K562 (cell line): ENCODE measurements around the gene CD38. TPM values are rescaled to one million over a fixed set of nuclear protein-coding genes. Genes with fewer than 3 reads are reported as not detected.

Source experiments
- CHD7 ChIP-seq: fragments of 200-600 bp; sonication (generic); IDR thresholded peaks from one replicate; pipeline ENCODE4 v1.6.1; 2012; ENCODE audit warnings: mild to moderate bottlenecking, low read depth, low read length, inconsistent platforms
- E2F3 ChIP-seq: fragments of 250-450 bp; sonication (Bioruptor Pico); IDR thresholded peaks from 2 replicates; pipeline ENCODE4 v1.4.0; 2020; ENCODE audit warnings: mild to moderate bottlenecking
- MAX ChIP-seq: sonication (generic); formaldehyde crosslinking; IDR thresholded peaks from 2 replicates; pipeline ENCODE4 v1.9.0; 2022; ENCODE audit warnings: mild to moderate bottlenecking, missing genetic modification reagents
- NFE2 ChIP-seq: IDR thresholded peaks from 2 replicates; pipeline ENCODE4 v1.6.1; 2014; ENCODE audit warnings: antibody characterized with exemption, low read depth
- ZNF740 ChIP-seq, 3 experiments: fragments of 200-800 bp in 1 of 3; sonication (Bioruptor generic) in 1 of 3; sonication (generic) in 1 of 3; formaldehyde crosslinking in 1 of 3; IDR thresholded peaks; 2 replicates each; pipeline versions ENCODE4 v1.6.1 to v1.8.0; 2016 to 2022; ENCODE audit warnings: mild to moderate bottlenecking in 2 of 3, missing compliant biosample characterization in 2 of 3, missing genetic modification characterization in 2 of 3, missing genetic modification reagents in 1 of 3
- polyA plus RNA-seq, 8 experiments: library from polyadenylated mRNA; depleted of rRNA in 4 of 8; stranded (reverse) in 5 of 8; unstranded in 3 of 8; fragments of >200 nt; fragmentation: Nextera tagmentation in 2 of 8; fragmentation: Illumina TruSeq in 1 of 8; extraction: Ambion mirVana in 2 of 8; extraction: Trizol in 1 of 8; gene quantifications; 2 replicates each; pipeline versions ENCODE4 v1.2.1 to v1.2.3, GENCODE V29; 2011 to 2014; ENCODE audit warnings: inconsistent platforms in 1 of 8, missing spikeins in 1 of 8
- total RNA-seq, 7 experiments: library from RNA; depleted of rRNA in 6 of 7; stranded (reverse); fragments of >200 nt in 6 of 7; fragmentation: Illumina TruSeq in 2 of 7; extraction: Trizol in 2 of 7; gene quantifications; 2 replicates each; pipeline versions ENCODE4 v1.2.1 to v1.2.3, GENCODE V29; 2011 to 2021; ENCODE audit warnings: low replicate concordance in 1 of 7

CD38 gene
- total and polyA plus RNA-seq, 9 of the 15 experiments (the other 6 are each of a cell fraction or from before 2014, with no cell fraction given) = 0.04 to 0.06 (median 0.04) TPM; not detected in 5

GRCh38 chr4:15809058-15809457 lies 30.9 kb downstream of the CD38 start (continued):
- no peak for TF ChIP-seq CHD7
- TF ChIP-seq MAX (CRISPR knock-in tag) = no peak
- no peak for TF ChIP-seq ZNF740 (CRISPR knock-in tag; IDR thresholded peaks at IDR 0.05)
- TF ChIP-seq ZNF740 (tag; IDR thresholded peaks at IDR 0.05) = no peak
- no peak for TF ChIP-seq NFE2
- no peak for TF ChIP-seq E2F3 (CRISPR knock-in tag)
